ENCODE data around the gene ARHGDIB. TPM values are rescaled to one million over a fixed set of nuclear protein-coding genes. Genes with fewer than 3 reads are reported as not detected.

ARHGDIB gene
- total and polyA plus RNA-seq, 12 donors: 28.3 to 196 (median 137) TPM

DNA sequence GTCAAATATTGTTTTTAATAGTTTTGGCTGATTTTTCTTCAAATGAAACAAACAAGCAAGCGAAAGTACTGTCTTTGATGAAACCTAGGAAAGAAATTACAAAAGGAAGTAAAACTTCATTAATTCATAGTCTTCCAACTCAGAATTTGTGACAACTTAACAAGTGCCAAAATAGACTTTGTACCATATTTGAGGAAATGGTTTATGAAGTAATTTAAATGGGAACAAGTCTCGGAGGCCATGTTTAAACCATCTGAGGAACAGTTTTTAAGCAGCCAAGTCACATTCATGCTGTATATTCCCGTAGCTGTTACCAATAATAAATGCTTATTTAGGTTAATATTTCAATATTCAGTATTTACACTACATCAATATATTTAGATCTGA, 745 bp upstream of the ARHGDIB start:
- DNase-seq: no peak
- intact Hi-C loops (cut with DNase I): no loop called here
- Histone ChIP-seq H3K36me3 (replicated peaks in 1 of 2) (no peaks in the 10 kb centered on the region), H3K9me3 (replicated peaks in 1 of 3) (no peaks in the 10 kb centered on the region), H3K4me1 (replicated peaks in 1 of 2) (peaks cover 0 to 10% of the 10 kb centered on the region in 2 donors), H3K4me3 (peak overlapping the region in 1 of 4 donors; percentile 53), H3K27ac (peak overlapping the region in 4 of 5 donors; percentile 7 to 76 (median 50)), H3K27me3 (no peaks in the 10 kb centered on the region)
- TF ChIP-seq POLR2A (IDR thresholded peaks at IDR 0.05): no peak
- TF ChIP-seq, protein P1, sequence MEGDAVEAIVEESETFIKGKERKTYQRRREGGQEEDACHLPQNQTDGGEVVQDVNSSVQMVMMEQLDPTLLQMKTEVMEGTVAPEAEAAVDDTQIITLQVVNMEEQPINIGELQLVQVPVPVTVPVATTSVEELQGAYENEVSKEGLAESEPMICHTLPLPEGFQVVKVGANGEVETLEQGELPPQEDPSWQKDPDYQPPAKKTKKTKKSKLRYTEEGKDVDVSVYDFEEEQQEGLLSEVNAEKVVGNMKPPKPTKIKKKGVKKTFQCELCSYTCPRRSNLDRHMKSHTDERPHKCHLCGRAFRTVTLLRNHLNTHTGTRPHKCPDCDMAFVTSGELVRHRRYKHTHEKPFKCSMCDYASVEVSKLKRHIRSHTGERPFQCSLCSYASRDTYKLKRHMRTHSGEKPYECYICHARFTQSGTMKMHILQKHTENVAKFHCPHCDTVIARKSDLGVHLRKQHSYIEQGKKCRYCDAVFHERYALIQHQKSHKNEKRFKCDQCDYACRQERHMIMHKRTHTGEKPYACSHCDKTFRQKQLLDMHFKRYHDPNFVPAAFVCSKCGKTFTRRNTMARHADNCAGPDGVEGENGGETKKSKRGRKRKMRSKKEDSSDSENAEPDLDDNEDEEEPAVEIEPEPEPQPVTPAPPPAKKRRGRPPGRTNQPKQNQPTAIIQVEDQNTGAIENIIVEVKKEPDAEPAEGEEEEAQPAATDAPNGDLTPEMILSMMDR (IDR thresholded peaks at IDR 0.05): no peak
- WGBS, 4 donors: 67 to 73% (median 69%) methylated on average over 3 of the region's 3 CpGs

DNA sequence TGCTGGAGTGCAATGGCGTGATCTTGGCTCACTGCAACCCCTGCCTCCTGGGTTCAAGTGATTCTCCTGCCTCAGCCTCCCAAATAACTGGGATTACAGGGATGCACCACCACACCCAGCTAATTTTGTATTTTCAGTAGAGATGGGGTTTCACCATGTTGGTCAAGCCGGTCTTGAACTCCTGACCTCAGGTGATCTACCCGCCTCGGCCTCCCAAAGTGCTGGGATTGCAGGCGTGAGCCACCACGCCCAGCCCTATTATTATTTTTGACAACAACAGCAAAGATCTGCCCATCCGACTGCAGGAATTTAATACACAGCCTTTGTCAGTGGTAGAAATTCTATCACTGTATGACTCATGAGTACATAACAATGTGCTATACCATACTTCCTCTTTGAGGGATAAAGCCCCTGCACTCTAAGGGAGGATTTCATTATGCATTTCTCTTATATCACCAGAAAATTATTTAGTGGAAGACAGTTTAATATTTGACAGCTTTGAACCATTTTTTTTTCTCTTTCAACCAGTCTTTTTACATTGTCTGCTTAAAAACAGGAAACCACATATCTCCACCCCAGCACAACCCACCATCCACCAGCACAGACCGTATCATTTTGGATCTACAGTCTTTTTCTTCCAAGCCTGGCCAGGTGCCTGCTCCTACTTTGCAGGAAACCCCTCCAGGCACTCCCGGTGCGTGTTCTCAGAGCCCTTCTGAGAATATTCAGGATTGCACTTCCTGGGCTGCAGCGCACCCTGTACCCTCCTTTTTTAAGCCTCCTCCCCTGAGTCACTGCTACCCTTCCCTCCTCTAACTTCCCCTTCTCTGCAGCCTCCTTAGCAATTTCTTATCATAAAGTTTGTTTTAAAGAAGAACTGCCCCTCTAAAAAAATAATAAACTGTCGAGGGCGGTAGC, 594 bp downstream of the ARHGDIB start:
- Histone ChIP-seq H3K9me3 (replicated peaks in 1 of 3) (no peaks in the 10 kb centered on the region), H3K36me3 (replicated peaks in 1 of 2) (no peaks in the 10 kb centered on the region), H3K27ac (peak overlapping the region; percentile 14 to 76 (median 44)), H3K4me1 (replicated peaks in 1 of 2) (peaks cover 0 to 18% of the 10 kb centered on the region in 2 donors), H3K4me3 (peak overlapping the region in 2 of 4 donors; percentile 17 to 53), H3K27me3 (no peaks in the 10 kb centered on the region)
- intact Hi-C loops (cut with DNase I): no loop called here
- DNase-seq: peak in 1 of 7 donors; percentile 19
- WGBS, 4 donors: 51 to 62% (median 58%) methylated on average over 8 to 13 of the region's 13 CpGs
- TF ChIP-seq POLR2A (IDR thresholded peaks at IDR 0.05): no peak
- TF ChIP-seq, protein P1 (IDR thresholded peaks at IDR 0.05): no peak

DNA sequence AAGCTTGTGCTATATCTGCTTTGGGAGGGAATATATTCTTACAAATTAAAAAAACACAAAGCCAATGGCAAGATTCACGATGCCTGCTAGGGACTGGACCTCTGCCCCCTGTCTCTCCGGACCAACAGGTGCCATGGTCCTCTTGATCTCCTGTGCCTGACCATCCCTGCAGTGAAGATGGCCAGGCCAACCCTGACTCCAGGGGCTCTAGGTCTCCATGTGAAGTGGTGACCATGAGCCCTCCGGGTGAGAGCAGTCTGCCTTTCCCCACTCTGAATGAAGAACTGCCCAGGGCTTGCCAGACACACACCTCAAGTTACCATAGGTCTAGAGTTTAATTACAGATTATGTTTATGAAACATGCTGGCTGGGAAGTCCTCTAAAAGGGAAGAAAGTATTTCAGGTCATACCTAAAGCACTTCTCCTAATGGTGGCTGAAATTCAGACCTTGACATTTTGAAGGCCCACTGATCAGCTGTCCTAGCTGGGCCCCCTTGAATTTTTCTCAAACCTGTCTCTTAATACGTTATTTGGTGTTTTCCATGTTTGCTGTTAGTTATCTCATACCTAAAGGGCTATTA, 1.4 kb downstream of the ARHGDIB start:
- Histone ChIP-seq H3K27ac (peak overlapping the region in 3 of 5 donors; percentile 25 to 76 (median 57)), H3K4me3 (peak overlapping the region in 1 of 4 donors; percentile 53), H3K36me3 (replicated peaks in 1 of 2) (no peaks in the 10 kb centered on the region), H3K27me3 (no peaks in the 10 kb centered on the region), H3K9me3 (replicated peaks in 1 of 3) (no peaks in the 10 kb centered on the region), H3K4me1 (replicated peaks in 1 of 2) (peaks cover 0 to 18% of the 10 kb centered on the region in 2 donors)
- no peak for TF ChIP-seq POLR2A (IDR thresholded peaks at IDR 0.05)
- TF ChIP-seq, protein P1 (IDR thresholded peaks at IDR 0.05): no peak
- intact Hi-C loops (cut with DNase I): no loop called here
- WGBS, 4 donors: 68 to 77% (median 73%) methylated on average over 4 of the region's 4 CpGs
- DNase-seq: no peak

DNA sequence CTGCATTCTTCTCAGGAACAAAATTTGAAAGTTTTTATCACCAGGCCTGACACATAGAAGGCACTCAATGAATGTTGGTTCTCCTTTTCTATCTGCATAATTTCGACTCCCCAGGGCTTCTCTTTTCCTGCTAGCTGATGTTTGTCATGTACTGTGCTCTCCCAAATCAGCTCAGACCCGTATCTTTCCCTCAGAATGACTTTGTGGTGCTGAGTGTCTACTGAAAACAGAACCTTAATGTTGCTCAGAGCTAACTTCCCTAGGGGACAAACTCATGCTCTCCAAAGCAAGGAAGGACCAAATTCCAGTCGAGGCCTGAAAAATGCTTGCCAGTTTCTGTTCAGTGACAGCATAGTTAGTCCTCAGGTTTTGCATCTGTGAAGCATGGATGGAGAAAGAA, 1.9 kb downstream of the ARHGDIB start:
- WGBS, 4 donors: 41 to 54% (median 50%) methylated on average over 3 of the region's 3 CpGs
- intact Hi-C loops (cut with DNase I): no loop called here
- H3K27me3 ChIP-seq: no peaks in the 10 kb centered on the region
- peaks cover 0 to 18% of the 10 kb centered on the region in 2 donors for H3K4me1 ChIP-seq (replicated peaks in 1 of 2)
- peak overlapping the region in 1 of 4 donors; percentile 53 for H3K4me3 ChIP-seq
- no peaks in the 10 kb centered on the region for H3K9me3 ChIP-seq (replicated peaks in 1 of 3)
- no peaks in the 10 kb centered on the region for H3K36me3 ChIP-seq (replicated peaks in 1 of 2)
- DNase-seq: no peak
- H3K27ac ChIP-seq: peak overlapping the region in 2 of 5 donors; percentile 57 to 76
- no peak for TF ChIP-seq POLR2A (IDR thresholded peaks at IDR 0.05)
- TF ChIP-seq, protein P1 (IDR thresholded peaks at IDR 0.05): no peak

Data from adrenal gland (tissue), 12 donors.